22Rv1 (cell line): ENCODE results near the gene ITGB7.

Experiments used
- ZFX ChIP-seq: fragments of 450-650 bp; IDR thresholded peaks from 2 replicates; pipeline ENCODE4 v1.6.1; 2017; ENCODE audit warnings: antibody characterized with exemption, borderline replicate concordance
- TF ChIP-seq, protein P1 (sequence below): fragments of 450-650 bp; IDR thresholded peaks from 2 replicates; pipeline ENCODE4 v1.5.1; 2017; ENCODE audit warnings: mild to moderate bottlenecking

DNA sequence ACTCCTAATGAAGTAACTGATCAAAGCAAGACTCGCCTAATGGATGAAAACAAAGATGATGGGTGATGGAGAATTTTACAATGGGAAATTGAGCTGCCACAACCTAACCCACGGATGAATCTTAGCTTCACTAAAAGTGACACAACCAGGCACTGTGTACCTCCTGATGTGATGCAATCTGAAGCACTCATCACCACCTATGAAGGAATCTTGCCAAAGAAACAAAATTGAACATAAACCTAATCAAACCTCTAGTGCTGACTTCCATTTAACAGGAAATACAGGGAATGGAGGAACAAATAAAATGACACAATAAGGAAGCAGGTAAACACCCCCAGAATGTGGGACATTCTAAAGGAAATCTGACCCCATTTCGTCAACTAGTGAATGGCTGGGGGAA, 38.2 kb upstream of the ITGB7 start:
- TF ChIP-seq, protein P1, sequence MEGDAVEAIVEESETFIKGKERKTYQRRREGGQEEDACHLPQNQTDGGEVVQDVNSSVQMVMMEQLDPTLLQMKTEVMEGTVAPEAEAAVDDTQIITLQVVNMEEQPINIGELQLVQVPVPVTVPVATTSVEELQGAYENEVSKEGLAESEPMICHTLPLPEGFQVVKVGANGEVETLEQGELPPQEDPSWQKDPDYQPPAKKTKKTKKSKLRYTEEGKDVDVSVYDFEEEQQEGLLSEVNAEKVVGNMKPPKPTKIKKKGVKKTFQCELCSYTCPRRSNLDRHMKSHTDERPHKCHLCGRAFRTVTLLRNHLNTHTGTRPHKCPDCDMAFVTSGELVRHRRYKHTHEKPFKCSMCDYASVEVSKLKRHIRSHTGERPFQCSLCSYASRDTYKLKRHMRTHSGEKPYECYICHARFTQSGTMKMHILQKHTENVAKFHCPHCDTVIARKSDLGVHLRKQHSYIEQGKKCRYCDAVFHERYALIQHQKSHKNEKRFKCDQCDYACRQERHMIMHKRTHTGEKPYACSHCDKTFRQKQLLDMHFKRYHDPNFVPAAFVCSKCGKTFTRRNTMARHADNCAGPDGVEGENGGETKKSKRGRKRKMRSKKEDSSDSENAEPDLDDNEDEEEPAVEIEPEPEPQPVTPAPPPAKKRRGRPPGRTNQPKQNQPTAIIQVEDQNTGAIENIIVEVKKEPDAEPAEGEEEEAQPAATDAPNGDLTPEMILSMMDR: no peak
- no peak for TF ChIP-seq ZFX
